Lower leg skin (tissue), 3 donors: ENCODE data around the gene NR5A2.

Experiments
- POLR2A ChIP-seq, 2 donors: fragments of 450-650 bp; IDR thresholded peaks; one replicate each; pipeline ENCODE4 v1.6.1; 2016 to 2017; ENCODE audit warnings: antibody characterized with exemption in 2 of 2, mild to moderate bottlenecking in 1 of 2, moderate library complexity in 1 of 2
- TF ChIP-seq, protein P1 (sequence below), 3 donors: fragments of 450-650 bp; IDR thresholded peaks; one replicate each; pipeline ENCODE4 v1.5.1; 2016; ENCODE audit warnings: antibody characterized with exemption in 3 of 3, mild to moderate bottlenecking in 3 of 3, moderate library complexity in 2 of 3

DNA sequence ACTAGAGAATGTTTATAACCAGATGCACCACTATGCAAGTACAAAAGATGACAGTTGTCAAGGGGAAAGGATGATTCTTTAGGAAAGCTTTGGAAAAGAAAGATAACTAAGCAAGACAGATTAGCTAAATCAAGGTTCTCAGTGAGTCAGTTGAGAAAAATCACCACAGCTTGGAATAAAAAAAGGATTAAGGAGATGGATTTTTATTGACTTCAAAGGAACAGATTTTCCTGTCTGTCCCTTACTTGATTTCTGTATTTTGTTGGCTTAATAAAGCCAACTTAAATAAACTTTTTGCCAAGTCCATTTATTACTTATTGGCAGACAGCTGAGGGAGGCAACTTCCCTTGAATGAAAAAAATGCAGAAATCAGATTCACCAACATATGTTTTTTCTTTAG lies 93.9 kb downstream of the NR5A2 start:
- TF ChIP-seq, protein P1, sequence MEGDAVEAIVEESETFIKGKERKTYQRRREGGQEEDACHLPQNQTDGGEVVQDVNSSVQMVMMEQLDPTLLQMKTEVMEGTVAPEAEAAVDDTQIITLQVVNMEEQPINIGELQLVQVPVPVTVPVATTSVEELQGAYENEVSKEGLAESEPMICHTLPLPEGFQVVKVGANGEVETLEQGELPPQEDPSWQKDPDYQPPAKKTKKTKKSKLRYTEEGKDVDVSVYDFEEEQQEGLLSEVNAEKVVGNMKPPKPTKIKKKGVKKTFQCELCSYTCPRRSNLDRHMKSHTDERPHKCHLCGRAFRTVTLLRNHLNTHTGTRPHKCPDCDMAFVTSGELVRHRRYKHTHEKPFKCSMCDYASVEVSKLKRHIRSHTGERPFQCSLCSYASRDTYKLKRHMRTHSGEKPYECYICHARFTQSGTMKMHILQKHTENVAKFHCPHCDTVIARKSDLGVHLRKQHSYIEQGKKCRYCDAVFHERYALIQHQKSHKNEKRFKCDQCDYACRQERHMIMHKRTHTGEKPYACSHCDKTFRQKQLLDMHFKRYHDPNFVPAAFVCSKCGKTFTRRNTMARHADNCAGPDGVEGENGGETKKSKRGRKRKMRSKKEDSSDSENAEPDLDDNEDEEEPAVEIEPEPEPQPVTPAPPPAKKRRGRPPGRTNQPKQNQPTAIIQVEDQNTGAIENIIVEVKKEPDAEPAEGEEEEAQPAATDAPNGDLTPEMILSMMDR (IDR thresholded peaks at IDR 0.05), result no peak
- no peak for TF ChIP-seq POLR2A (IDR thresholded peaks at IDR 0.05)
